A172 (cell line): ENCODE measurements around the gene KLHDC3. TPM values are rescaled to one million over a fixed set of nuclear protein-coding genes. Genes with fewer than 3 reads are reported as not detected.

Experiments used
- DNase-seq: peaks from one replicate; pipeline ENCODE4 v3.0.0-alpha.2; 2015; ENCODE audit warnings: low spot score
- total RNA-seq: library from RNA; depleted of rRNA; stranded (reverse); fragments of >200 nt; shearing (Covaris generic); gene quantifications from 2 replicates; pipeline ENCODE4 v1.2.3, GENCODE V29; 2014; rRNA removed

The KLHDC3 gene
- total RNA-seq = 75.3 and 90.8 TPM in 2 replicates

- DNase-seq = peak; percentile 99
Measured at GRCh38 chr6:43013843-43014433, at the start of gene KLHDC3, which contains the start of gene MEA1. Gene KLHDC3, plus strand, starts transcription at chr6:43014249. Its CDS starts 2,944 bp downstream, at chr6:43017193. Gene MEA1, minus strand, starts transcription at chr6:43013946. Its CDS starts 133 bp downstream, at chr6:43013813.

GRCh38 chr6:42966571-42966970, 47.5 kb upstream of the KLHDC3 start:
- DNase-seq = no peak

GRCh38 chr6:42967228-42967627, 46.8 kb upstream of the KLHDC3 start:
- no peak for DNase-seq

- DNase-seq = no peak
Measured at GRCh38 chr6:42968126-42968701, 45.8 kb upstream of the KLHDC3 start.

- no peak for DNase-seq
Measured at GRCh38 chr6:42968783-42969182, 45.3 kb upstream of the KLHDC3 start.

- no peak for DNase-seq
Measured at GRCh38 chr6:42969431-42969830, 44.6 kb upstream of the KLHDC3 start.

- no peak for DNase-seq
Measured at GRCh38 chr6:42969934-42970333, 44.1 kb upstream of the KLHDC3 start.

- peak; percentile 32 for DNase-seq
Measured at GRCh38 chr6:42970871-42971612, 43.0 kb upstream of the KLHDC3 start.

- no peak for DNase-seq
Measured at GRCh38 chr6:42971746-42972327, 42.2 kb upstream of the KLHDC3 start.

GRCh38 chr6:42973926-42974325, 40.1 kb upstream of the KLHDC3 start:
- no peak for DNase-seq

- no peak for DNase-seq
Measured at GRCh38 chr6:42974919-42975505, 39.0 kb upstream of the KLHDC3 start.

GRCh38 chr6:42978487-42978838, 35.6 kb upstream of the KLHDC3 start:
- no peak for DNase-seq

GRCh38 chr6:42978839-42979522, 35.1 kb upstream of the KLHDC3 start, which contains the start of gene PEX6:
Gene PEX6, minus strand, starts transcription at chr6:42979181. Its CDS starts 31 bp downstream, at chr6:42979150.
- DNase-seq = peak; percentile 52

GRCh38 chr6:42979523-42980177, 34.4 kb upstream of the KLHDC3 start:
- DNase-seq = no peak

- DNase-seq = no peak
Measured at GRCh38 chr6:42981836-42982235, 32.2 kb upstream of the KLHDC3 start.

- DNase-seq = peak; percentile 97
Measured at GRCh38 chr6:42984001-42984923, 29.8 kb upstream of the KLHDC3 start, which contains the start of gene PPP2R5D. Gene PPP2R5D, plus strand, starts transcription at chr6:42984570. Its CDS starts 108 bp downstream, at chr6:42984678.

- DNase-seq = no peak
Measured at GRCh38 chr6:42984924-42985475, 29.0 kb upstream of the KLHDC3 start.

- DNase-seq = no peak
Measured at GRCh38 chr6:42987533-42988451, 26.3 kb upstream of the KLHDC3 start.
